BLaER1 treated with 17β-estradiol and CSF1 and Interleukin-3, amounts not matched to agents 10 nM and 100 nM (cell line): ENCODE data around the gene ZNF367.

Experiments
- H3K27ac ChIP-seq, 11 experiments: shearing (Covaris generic); formaldehyde crosslinking; 2 replicates each; pipeline ENCODE4 v1.8.1; 2022
- H3K27me3 ChIP-seq, 11 experiments: shearing (Covaris generic); formaldehyde crosslinking; 2 replicates each; pipeline ENCODE4 v1.8.1; 2022
- H3K36me3 ChIP-seq, 11 experiments: shearing (Covaris generic); formaldehyde crosslinking; 2 replicates each; pipeline ENCODE4 v1.8.1; 2022
- H3K4me1 ChIP-seq, 10 experiments: shearing (Covaris generic); formaldehyde crosslinking; 2 replicates each; pipeline ENCODE4 v1.8.1; 2022
- H3K4me2 ChIP-seq, 11 experiments: shearing (Covaris generic); formaldehyde crosslinking; 2 replicates each; pipeline ENCODE4 v1.8.1; 2022
- H3K4me3 ChIP-seq, 10 experiments: shearing (Covaris generic); formaldehyde crosslinking; 2 replicates each; pipeline ENCODE4 v1.8.1; 2022
- H3K9ac ChIP-seq, 11 experiments: shearing (Covaris generic); formaldehyde crosslinking; 2 replicates each; pipeline ENCODE4 v1.8.1; 2022
- H3K9me3 ChIP-seq, 11 experiments: shearing (Covaris generic); formaldehyde crosslinking; replicated peaks in 1 of 11; 2 replicates each; pipeline ENCODE4 v1.8.1; 2022
- H4K20me1 ChIP-seq, 11 experiments: shearing (Covaris generic); formaldehyde crosslinking; 2 replicates each; pipeline ENCODE4 v1.8.1; 2022
- Cebpa-rat ChIP-seq, 11 experiments: shearing (Covaris generic); IDR thresholded peaks; 2 replicates each; pipeline ENCODE4 v1.8.1; 2022

The ZNF367 gene

GRCh38 chr9:96398582-96399324 lies 19.4 kb downstream of the ZNF367 start:
- no peak for TF ChIP-seq Cebpa-rat (IDR thresholded peaks at IDR 0.05)
- peaks cover 13 to 36% (median 27%) of the 10 kb centered on the region in 11 experiments for H3K9me3 ChIP-seq
- H4K20me1 ChIP-seq = peaks cover 0 to 72% (median 38%) of the 10 kb centered on the region in 11 experiments; a peak in 14 of 22 replicates
- H3K27ac ChIP-seq = peak overlapping the region in 8 of 11 experiments; percentile 24 to 58 (median 46); a peak in 17 of 22 replicates
- H3K4me3 ChIP-seq = 0 out of 20 replicates have a peak overlapping the region, but pooled peaks of 1 of the 10 experiments have one; percentile 3
- H3K27me3 ChIP-seq = no peaks in the 10 kb centered on the region
- peaks cover 0 to 95% (median 57%) of the 10 kb centered on the region in 11 experiments; a peak in 19 of 22 replicates for H3K36me3 ChIP-seq
- H3K9ac ChIP-seq = peak overlapping the region in 9 of 11 experiments; percentile 0 to 53 (median 21); a peak in 13 of 22 replicates
- peak overlapping the region; percentile 26 to 79 (median 63) for H3K4me2 ChIP-seq
- peaks cover 11 to 22% (median 18%) of the 10 kb centered on the region in 10 experiments; a peak in 19 of 20 replicates for H3K4me1 ChIP-seq

DNA sequence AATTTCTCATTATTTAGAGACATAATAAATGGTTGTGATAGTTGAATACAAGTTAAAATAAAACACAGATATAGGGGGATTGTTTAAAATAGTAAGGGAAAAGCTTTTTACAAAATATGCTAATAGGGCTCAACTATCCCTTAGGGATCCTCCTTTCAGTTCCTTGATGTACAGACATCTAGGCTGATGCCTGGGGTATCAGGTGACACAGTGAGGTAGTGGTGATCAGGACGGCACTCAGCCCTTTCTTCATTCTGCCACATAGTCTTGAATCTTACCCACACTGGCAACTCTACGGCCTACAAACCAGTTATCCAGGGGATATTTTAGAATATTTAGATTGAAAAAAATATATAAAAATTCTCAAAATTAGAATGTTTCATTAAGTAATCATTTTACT lies 22.2 kb downstream of the ZNF367 start:
- Histone ChIP-seq H3K9ac (no peak overlapping the region), H3K36me3 (peaks cover 0 to 96% (median 70%) of the 10 kb centered on the region in 11 experiments; a peak in 20 of 22 replicates), H3K27ac (no peak overlapping the region), H3K9me3 (peaks cover 5 to 11% (median 7%) of the 10 kb centered on the region in 11 experiments), H3K4me1 (peaks cover 11 to 22% (median 18%) of the 10 kb centered on the region in 10 experiments; a peak in 19 of 20 replicates), H4K20me1 (peaks cover 0 to 74% (median 40%) of the 10 kb centered on the region in 11 experiments; a peak in 14 of 22 replicates), H3K4me2 (no peak overlapping the region), H3K4me3 (no peak overlapping the region), H3K27me3 (no peaks in the 10 kb centered on the region)
- no peak for TF ChIP-seq Cebpa-rat (IDR thresholded peaks at IDR 0.05)

DNA sequence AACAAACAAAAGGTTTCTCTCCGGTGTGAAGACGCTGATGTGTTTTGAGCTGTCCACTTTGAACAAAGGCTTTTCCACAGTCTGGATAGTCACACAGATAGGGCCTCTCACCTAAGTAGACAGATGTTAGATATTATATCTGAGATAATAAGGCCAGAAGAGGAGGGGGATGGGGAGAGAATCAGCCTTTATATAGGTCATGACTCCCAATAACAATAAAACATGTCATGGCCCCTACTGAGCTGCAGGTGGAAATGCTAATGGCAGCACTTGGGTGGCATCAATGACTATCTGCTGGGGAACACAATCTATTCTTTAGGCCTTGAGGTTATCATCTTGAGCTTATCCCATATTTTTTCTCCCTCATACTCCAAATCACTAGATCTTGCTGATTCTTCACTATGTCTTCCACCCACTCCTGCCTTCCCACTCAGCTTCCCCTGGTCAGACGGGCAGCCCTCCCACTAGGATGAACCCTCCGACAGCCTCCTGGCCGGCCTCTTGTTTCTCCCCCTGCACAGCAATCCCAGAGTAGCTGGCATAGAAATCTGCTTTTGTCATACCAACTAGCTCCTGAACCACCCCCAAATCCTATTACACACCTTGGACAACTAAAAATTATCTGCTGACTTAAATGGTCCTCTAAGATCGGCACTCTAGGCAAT lies 23.2 kb downstream of the ZNF367 start:
- peaks cover 11 to 18% (median 14%) of the 10 kb centered on the region in 10 experiments; a peak in 19 of 20 replicates for H3K4me1 ChIP-seq
- peaks cover 0 to 69% (median 38%) of the 10 kb centered on the region in 11 experiments; a peak in 14 of 22 replicates for H4K20me1 ChIP-seq
- H3K36me3 ChIP-seq = peaks cover 0 to 96% (median 77%) of the 10 kb centered on the region in 11 experiments; a peak in 20 of 22 replicates
- H3K4me2 ChIP-seq = no peak overlapping the region
- H3K9me3 ChIP-seq = 0 out of 22 replicates have a peak, but pooled peaks cover 0 to under 1% (median 0%) of the 10 kb centered on the region in 11 experiments
- no peak overlapping the region for H3K4me3 ChIP-seq
- no peaks in the 10 kb centered on the region for H3K27me3 ChIP-seq
- no peak overlapping the region for H3K9ac ChIP-seq
- no peak overlapping the region for H3K27ac ChIP-seq
- TF ChIP-seq Cebpa-rat (IDR thresholded peaks at IDR 0.05) = no peak

DNA sequence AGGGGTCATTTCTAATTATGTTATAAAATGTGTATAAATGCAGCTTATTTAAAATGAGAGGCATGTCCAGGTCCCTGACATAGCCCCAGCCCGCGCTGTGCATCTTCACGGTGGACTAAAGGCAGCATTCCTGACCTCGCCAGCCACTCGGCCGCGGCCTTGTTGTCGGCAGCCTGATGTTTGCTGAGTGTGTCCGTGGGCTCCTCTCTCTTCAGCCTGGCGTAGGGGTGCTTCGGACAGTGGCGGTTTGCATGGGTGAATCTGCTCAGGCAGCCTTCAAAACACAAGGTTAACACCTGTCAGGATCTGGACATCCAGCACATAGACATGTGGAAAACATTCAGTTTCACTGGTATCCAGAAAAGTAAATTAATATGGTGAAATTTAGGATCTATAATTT lies 25.9 kb downstream of the ZNF367 start:
- Histone ChIP-seq H4K20me1 (peaks cover 0 to 50% (median 20%) of the 10 kb centered on the region in 11 experiments; a peak in 13 of 22 replicates), H3K27ac (no peak overlapping the region), H3K36me3 (peaks cover 0 to 100% (median 93%) of the 10 kb centered on the region in 11 experiments; a peak in 20 of 22 replicates), H3K27me3 (no peaks in the 10 kb centered on the region), H3K4me2 (no peak overlapping the region), H3K4me3 (no peak overlapping the region), H3K9ac (no peak overlapping the region), H3K9me3 (no peaks in the 10 kb centered on the region), H3K4me1 (no peaks in the 10 kb centered on the region; a peak in 1 of 20 replicates)
- TF ChIP-seq Cebpa-rat (IDR thresholded peaks at IDR 0.05) = no peak

GRCh38 chr9:96391021-96391765 lies 27.0 kb downstream of the ZNF367 start:
- no peak overlapping the region for H3K4me3 ChIP-seq
- no peak overlapping the region for H3K9ac ChIP-seq
- H3K9me3 ChIP-seq = no peaks in the 10 kb centered on the region
- H3K27ac ChIP-seq = no peak overlapping the region
- H3K4me2 ChIP-seq = no peak overlapping the region
- H3K36me3 ChIP-seq = peaks cover 0 to 100% (median 92%) of the 10 kb centered on the region in 11 experiments; a peak in 20 of 22 replicates
- H3K27me3 ChIP-seq = no peaks in the 10 kb centered on the region
- TF ChIP-seq Cebpa-rat (IDR thresholded peaks at IDR 0.05) = no peak
- peaks cover 0 to 45% (median 15%) of the 10 kb centered on the region in 11 experiments; a peak in 13 of 22 replicates for H4K20me1 ChIP-seq
- H3K4me1 ChIP-seq = no peaks in the 10 kb centered on the region; a peak in 1 of 20 replicates

GRCh38 chr9:96388144-96388543 lies 30.0 kb downstream of the ZNF367 start:
- peaks cover 0 to 20% (median 9%) of the 10 kb centered on the region in 11 experiments; a peak in 8 of 22 replicates for H4K20me1 ChIP-seq
- H3K36me3 ChIP-seq = peaks cover 0 to 89% (median 75%) of the 10 kb centered on the region in 11 experiments; a peak in 20 of 22 replicates
- H3K9ac ChIP-seq = no peak overlapping the region
- H3K9me3 ChIP-seq = no peaks in the 10 kb centered on the region
- peaks cover 7 to 17% (median 13%) of the 10 kb centered on the region in 11 experiments; a peak in 19 of 22 replicates for H3K27me3 ChIP-seq
- peaks cover 0 to 10% (median 7%) of the 10 kb centered on the region in 10 experiments; a peak in 12 of 20 replicates for H3K4me1 ChIP-seq
- TF ChIP-seq Cebpa-rat (IDR thresholded peaks at IDR 0.05) = no peak
- H3K4me2 ChIP-seq = no peak overlapping the region
- no peak overlapping the region for H3K27ac ChIP-seq
- no peak overlapping the region for H3K4me3 ChIP-seq

DNA sequence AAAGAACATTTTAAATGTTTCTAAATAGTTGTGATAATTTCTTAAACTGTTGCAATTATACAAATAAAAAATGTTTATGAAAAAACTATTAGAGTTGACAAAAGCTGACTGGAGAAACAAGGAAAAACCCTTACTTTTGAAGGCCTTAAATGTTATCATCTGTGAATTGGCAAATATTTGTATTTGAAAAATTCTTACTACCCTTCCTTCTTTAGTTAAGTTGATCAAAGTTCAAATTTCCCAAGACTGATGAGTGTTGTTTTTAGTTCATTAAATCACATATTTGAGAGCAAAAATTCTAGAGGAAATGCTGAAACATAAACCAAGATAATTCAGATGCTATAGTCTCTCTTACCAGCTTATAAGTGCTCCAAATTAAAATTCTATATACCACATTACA lies 32.0 kb downstream of the ZNF367 start:
- Histone ChIP-seq H3K4me2 (no peak overlapping the region), H4K20me1 (peaks cover 0 to 18% (median 1%) of the 10 kb centered on the region in 11 experiments; a peak in 7 of 22 replicates), H3K36me3 (peaks cover 0 to 69% (median 55%) of the 10 kb centered on the region in 11 experiments; a peak in 19 of 22 replicates), H3K27me3 (peaks cover 11 to 23% (median 19%) of the 10 kb centered on the region in 11 experiments; a peak in 20 of 22 replicates), H3K4me1 (peaks cover 0 to 16% (median 9%) of the 10 kb centered on the region in 10 experiments; a peak in 13 of 20 replicates), H3K27ac (no peak overlapping the region), H3K9ac (no peak overlapping the region), H3K9me3 (no peaks in the 10 kb centered on the region), H3K4me3 (no peak overlapping the region)
- TF ChIP-seq Cebpa-rat (IDR thresholded peaks at IDR 0.05) = no peak
